Measurements from ENCODE around the gene LEPR. TPM values are rescaled to one million over a fixed set of nuclear protein-coding genes. Genes with fewer than 3 reads are reported as not detected.

Gene LEPR
- total RNA-seq, 2 donors from 2014 or later = 5.3 to 7.8 TPM

- intact Hi-C loops (cut with DNase I) = no loop called here
- TF ChIP-seq POLR2A (IDR thresholded peaks at IDR 0.05) = no peak
- TF ChIP-seq CTCF (IDR thresholded peaks at IDR 0.05) = no peak
- 91 to 92% methylated on average over 1 of the region's 1 CpG for WGBS, 2 donors
- H3K27me3 ChIP-seq = no peaks in the 10 kb centered on the region
- peaks cover 2% of the 10 kb centered on the region for H3K4me1 ChIP-seq
- no peak overlapping the region for H3K27ac ChIP-seq
- no peak overlapping the region for H3K4me3 ChIP-seq
- ATAC-seq (no peak), DNase-seq (no peak)
- H3K36me3 ChIP-seq (replicated peaks in 1 of 2; ENCODE audit: insufficient read depth in 1 of 2, low read depth in 2 of 2) = no peaks in the 10 kb centered on the region
- no peaks in the 10 kb centered on the region for H3K9me3 ChIP-seq
Measured at GRCh38 chr1:65399003-65399402, 21.5 kb upstream of the LEPR start.

DNA sequence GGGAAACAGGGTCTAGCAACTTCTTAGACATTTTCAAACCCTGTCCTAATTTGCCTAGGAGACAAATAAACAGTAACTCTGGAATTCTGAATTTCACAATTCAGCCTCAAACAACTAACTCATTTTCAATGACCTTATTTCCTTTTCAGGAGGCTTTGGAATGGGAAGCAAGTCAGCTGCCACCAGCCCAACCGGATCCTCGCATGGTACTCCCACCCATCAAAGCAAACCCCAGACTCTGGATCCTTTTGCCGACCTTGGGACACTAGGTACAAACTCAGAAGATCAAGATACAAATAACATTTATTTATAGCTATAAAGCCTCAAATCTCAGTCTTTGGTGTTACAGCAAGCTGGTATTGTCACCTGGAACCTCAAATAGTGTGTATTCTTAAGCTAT, 18.9 kb upstream of the LEPR start:
- ATAC-seq (no peak), DNase-seq (no peak)
- no peak overlapping the region for H3K27ac ChIP-seq
- H3K27me3 ChIP-seq = no peaks in the 10 kb centered on the region
- TF ChIP-seq CTCF (IDR thresholded peaks at IDR 0.05) (no peak), POLR2A (IDR thresholded peaks at IDR 0.05) (no peak)
- no peaks in the 10 kb centered on the region for H3K9me3 ChIP-seq
- 86 to 97% methylated on average over 3 of the region's 3 CpGs for WGBS, 2 donors
- no peaks in the 10 kb centered on the region for H3K4me1 ChIP-seq
- H3K36me3 ChIP-seq (replicated peaks in 1 of 2; ENCODE audit: insufficient read depth in 1 of 2, low read depth in 2 of 2) = no peaks in the 10 kb centered on the region
- H3K4me3 ChIP-seq = no peak overlapping the region
- intact Hi-C loops (cut with DNase I) = no loop called here

- ATAC-seq = no peak
- DNase-seq = no peak
- no peaks in the 10 kb centered on the region for H3K9me3 ChIP-seq
- no peak overlapping the region for H3K27ac ChIP-seq
- intact Hi-C loops (cut with DNase I) = no loop called here
- H3K36me3 ChIP-seq (replicated peaks in 1 of 2; ENCODE audit: insufficient read depth in 1 of 2, low read depth in 2 of 2) = no peaks in the 10 kb centered on the region
- no peaks in the 10 kb centered on the region for H3K27me3 ChIP-seq
- no peaks in the 10 kb centered on the region for H3K4me1 ChIP-seq
- TF ChIP-seq CTCF (IDR thresholded peaks at IDR 0.05) (no peak), POLR2A (IDR thresholded peaks at IDR 0.05) (no peak)
- no peak overlapping the region for H3K4me3 ChIP-seq
Measured at GRCh38 chr1:65404941-65405340, 15.5 kb upstream of the LEPR start.

DNA sequence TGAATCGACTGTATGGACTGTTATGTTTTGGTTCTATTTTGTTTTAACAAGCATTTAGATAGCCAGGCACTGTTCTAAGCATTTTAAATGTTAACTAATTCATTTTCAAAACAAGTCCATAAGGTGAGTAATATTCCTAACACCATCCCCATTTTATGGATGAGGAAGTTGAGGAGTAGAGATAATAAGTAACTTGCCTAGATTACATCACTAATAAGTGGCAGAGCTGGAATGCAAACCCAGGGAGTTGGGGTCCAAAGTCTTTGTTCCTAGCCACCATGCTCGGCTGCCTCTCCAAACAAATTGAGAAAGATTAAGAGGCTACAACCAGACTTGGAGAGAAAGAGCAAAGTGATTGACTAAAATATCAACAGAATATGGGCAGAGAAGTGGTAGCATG, 12.6 kb upstream of the LEPR start:
- no peaks in the 10 kb centered on the region for H3K36me3 ChIP-seq (replicated peaks in 1 of 2; ENCODE audit: insufficient read depth in 1 of 2, low read depth in 2 of 2)
- no peaks in the 10 kb centered on the region for H3K9me3 ChIP-seq
- no peak for ATAC-seq
- intact Hi-C loops (cut with DNase I) = no loop called here
- H3K4me1 ChIP-seq = no peaks in the 10 kb centered on the region
- TF ChIP-seq CTCF (IDR thresholded peaks at IDR 0.05) (no peak), POLR2A (IDR thresholded peaks at IDR 0.05) (no peak)
- 72 to 74% methylated on average over 2 of the region's 2 CpGs for WGBS, 2 donors
- no peak for DNase-seq
- no peaks in the 10 kb centered on the region for H3K27me3 ChIP-seq
- no peak overlapping the region for H3K27ac ChIP-seq
- no peak overlapping the region for H3K4me3 ChIP-seq

GRCh38 chr1:65409314-65409713, 11.2 kb upstream of the LEPR start:
- TF ChIP-seq CTCF (IDR thresholded peaks at IDR 0.05) = no peak
- no peak for TF ChIP-seq POLR2A (IDR thresholded peaks at IDR 0.05)
- Histone ChIP-seq H3K36me3 (replicated peaks in 1 of 2; ENCODE audit: insufficient read depth in 1 of 2, low read depth in 2 of 2) (no peaks in the 10 kb centered on the region), H3K27ac (no peak overlapping the region), H3K4me3 (no peak overlapping the region), H3K4me1 (no peaks in the 10 kb centered on the region), H3K9me3 (no peaks in the 10 kb centered on the region), H3K27me3 (no peaks in the 10 kb centered on the region)
- DNase-seq (no peak), ATAC-seq (no peak)
- 40 to 62% methylated on average over 1 of the region's 1 CpG for WGBS, 2 donors
- intact Hi-C loops (cut with DNase I) = no loop called here

All from body of pancreas (tissue), 4 donors.